Effector memory CD4-positive, alpha-beta T cell (primary cell): Measurements from ENCODE around the gene DROSHA.

Source experiments
- DNase-seq, 3 donors: peaks; one replicate each; pipeline ENCODE4 v3.0.0-alpha.2; 2020
- H3K27ac ChIP-seq: 2 replicates; pipeline ENCODE4 v1.7.0; 2013; ENCODE audit warnings: mild to moderate bottlenecking, low read length, moderate library complexity; ENCODE audit not compliant: insufficient read depth, poor library complexity, severe bottlenecking
- H3K27me3 ChIP-seq: replicated peaks from 2 replicates; pipeline ENCODE4 v1.7.0; 2013; ENCODE audit warnings: mild to moderate bottlenecking, low read length; ENCODE audit not compliant: insufficient read depth, control insufficient read depth, poor library complexity, severe bottlenecking
- H3K36me3 ChIP-seq: 2 replicates; pipeline ENCODE4 v1.7.0; 2013; ENCODE audit warnings: mild to moderate bottlenecking, low read length, moderate library complexity; ENCODE audit not compliant: control insufficient read depth, insufficient read depth
- H3K4me1 ChIP-seq: 2 replicates; pipeline ENCODE4 v1.7.0; 2013; ENCODE audit warnings: low read length, mild to moderate bottlenecking; ENCODE audit not compliant: control insufficient read depth, insufficient read depth, poor library complexity, severe bottlenecking
- H3K4me3 ChIP-seq: 2 replicates; pipeline ENCODE4 v1.7.0; 2013; ENCODE audit warnings: low read length, low read depth, mild to moderate bottlenecking; ENCODE audit not compliant: insufficient read depth, poor library complexity, severe bottlenecking
- H3K9me3 ChIP-seq: 2 replicates; pipeline ENCODE4 v1.7.0; 2013; ENCODE audit warnings: mild to moderate bottlenecking, low read length, moderate library complexity; ENCODE audit not compliant: control insufficient read depth

The DROSHA gene

GRCh38 chr5:31359839-31360238, 172.1 kb downstream of the DROSHA start:
- DNase-seq = no peak
- Histone ChIP-seq H3K4me3 (no peak overlapping the region), H3K36me3 (no peaks in the 10 kb centered on the region), H3K27ac (no peak overlapping the region), H3K9me3 (no peaks in the 10 kb centered on the region), H3K27me3 (no peaks in the 10 kb centered on the region), H3K4me1 (no peaks in the 10 kb centered on the region)

GRCh38 chr5:31357038-31357437, 174.9 kb downstream of the DROSHA start:
- no peaks in the 10 kb centered on the region for H3K9me3 ChIP-seq
- no peaks in the 10 kb centered on the region for H3K36me3 ChIP-seq
- DNase-seq = no peak
- no peaks in the 10 kb centered on the region for H3K4me1 ChIP-seq
- no peaks in the 10 kb centered on the region for H3K27me3 ChIP-seq
- no peak overlapping the region for H3K4me3 ChIP-seq
- no peak overlapping the region for H3K27ac ChIP-seq

- DNase-seq = no peak
- no peak overlapping the region for H3K4me3 ChIP-seq
- no peaks in the 10 kb centered on the region for H3K4me1 ChIP-seq
- no peak overlapping the region for H3K27ac ChIP-seq
- no peaks in the 10 kb centered on the region for H3K36me3 ChIP-seq
- no peaks in the 10 kb centered on the region for H3K9me3 ChIP-seq
- H3K27me3 ChIP-seq = no peaks in the 10 kb centered on the region
These were observed 176.6 kb downstream of the DROSHA start for GRCh38 chr5:31355337-31355736.
